D341Med (cell line): ENCODE results near the gene GP9.
A peak's percentile ranks its signal among the peaks of the same experiment; 100 is the strongest.

Source experiments
- DNase-seq: peaks from one replicate; pipeline ENCODE4 v3.0.0; 2012; ENCODE audit warnings: low spot score

GP9 gene

DNA sequence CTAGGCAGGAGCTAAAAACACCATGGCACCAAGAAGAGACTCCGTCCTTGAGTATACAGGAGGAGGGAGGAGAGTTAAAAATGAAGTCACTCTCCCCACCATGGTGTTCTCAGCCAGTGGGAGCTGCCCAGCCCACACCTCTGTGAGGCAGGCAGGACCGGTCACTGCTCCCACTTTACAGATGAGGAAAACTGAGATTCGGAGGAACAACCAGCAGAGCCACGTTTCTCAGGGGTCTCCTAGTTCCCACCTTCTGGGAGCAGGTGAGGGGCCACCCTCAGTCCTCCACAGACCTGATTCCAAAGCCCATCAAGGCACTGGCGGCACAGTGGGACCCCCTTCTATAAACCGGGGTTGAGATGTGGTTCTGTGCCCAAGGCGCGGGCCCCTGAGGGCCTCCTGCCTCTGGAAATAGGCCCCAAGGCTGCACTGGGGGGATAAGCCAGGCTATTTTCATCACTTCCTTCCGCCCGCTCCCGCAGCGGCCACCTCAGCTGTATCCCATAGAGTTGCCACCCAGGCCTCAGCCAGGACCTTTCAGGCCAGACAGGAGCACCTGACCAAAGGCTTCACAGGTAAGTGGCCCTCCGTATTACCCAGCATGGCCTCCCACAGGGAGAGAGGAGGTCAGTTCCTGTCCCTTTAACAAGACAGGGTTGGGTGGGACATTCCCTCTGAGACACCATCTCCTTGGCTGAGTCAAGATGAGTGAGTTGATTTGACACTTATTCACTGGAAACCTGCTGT, at the start of gene GP9:
Gene GP9 (plus strand): TSS at position 504 of the 747 bp plus-strand sequence. CDS start 961 bp downstream, outside the sequence.
- peak; percentile 21 for DNase-seq

DNA sequence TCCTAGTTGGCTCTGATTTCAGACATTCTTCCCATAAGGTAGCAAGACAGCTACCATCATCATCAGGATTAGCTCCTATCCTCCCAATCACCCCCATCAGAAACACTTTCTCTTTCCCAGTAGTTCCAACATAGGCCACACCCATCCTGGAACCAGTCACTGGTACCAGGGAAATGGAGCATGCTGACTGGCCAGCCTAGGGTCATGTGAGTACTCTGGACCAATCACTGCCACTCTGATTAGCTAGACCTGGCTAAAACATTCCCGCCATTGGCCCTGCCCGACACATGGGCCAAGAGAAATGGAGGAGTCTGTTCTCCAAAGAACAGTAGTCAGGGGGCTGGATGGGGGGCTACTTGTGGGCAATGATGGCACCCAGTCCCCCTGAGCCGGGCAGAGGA, 47.1 kb upstream of the GP9 start:
- DNase-seq, result no peak

DNA sequence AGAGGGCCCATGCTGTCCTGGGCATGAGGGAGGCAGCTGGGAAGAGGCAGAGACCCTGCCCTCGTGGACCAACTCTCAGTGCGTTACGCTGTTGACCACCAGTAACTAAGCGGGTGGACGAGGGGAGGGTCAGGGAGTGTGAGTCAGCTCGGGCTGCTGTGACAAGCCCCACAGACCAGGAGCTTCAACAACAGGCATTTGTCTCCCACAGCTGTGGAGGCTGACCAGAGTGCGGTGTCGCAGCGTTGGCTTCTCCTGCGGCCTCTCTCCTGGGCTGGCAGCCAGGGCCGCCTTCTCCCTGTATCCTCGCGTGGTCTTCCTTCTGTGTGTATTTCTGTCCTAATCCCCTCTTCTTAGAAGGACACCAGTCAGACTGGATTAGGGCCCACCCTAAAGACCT, 46.4 kb upstream of the GP9 start:
- DNase-seq, result no peak

- no peak for DNase-seq
Measured at GRCh38 chr3:129014793-129015345, 45.7 kb upstream of the GP9 start.

- no peak for DNase-seq
Measured at GRCh38 chr3:129015388-129016105, 45.0 kb upstream of the GP9 start.

DNA sequence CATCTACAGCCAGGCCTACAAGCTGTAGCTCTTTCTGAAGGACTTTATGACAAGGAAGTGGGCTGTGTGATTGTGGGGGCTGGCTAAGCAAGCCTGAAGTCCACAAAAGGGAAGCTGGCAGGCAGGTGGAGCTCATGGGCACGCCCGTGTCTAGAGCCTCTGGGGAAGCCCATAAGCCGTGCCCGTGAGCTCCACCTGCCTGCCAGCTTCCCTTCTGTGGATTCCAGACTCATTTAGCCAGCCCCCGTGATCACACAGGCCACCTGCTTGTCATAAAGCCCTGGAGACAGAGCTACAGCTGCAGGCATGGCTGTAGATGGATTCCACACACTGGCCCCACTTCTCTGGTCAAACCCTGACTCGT, 44.2 kb upstream of the GP9 start:
- peak; percentile 59 for DNase-seq

DNA sequence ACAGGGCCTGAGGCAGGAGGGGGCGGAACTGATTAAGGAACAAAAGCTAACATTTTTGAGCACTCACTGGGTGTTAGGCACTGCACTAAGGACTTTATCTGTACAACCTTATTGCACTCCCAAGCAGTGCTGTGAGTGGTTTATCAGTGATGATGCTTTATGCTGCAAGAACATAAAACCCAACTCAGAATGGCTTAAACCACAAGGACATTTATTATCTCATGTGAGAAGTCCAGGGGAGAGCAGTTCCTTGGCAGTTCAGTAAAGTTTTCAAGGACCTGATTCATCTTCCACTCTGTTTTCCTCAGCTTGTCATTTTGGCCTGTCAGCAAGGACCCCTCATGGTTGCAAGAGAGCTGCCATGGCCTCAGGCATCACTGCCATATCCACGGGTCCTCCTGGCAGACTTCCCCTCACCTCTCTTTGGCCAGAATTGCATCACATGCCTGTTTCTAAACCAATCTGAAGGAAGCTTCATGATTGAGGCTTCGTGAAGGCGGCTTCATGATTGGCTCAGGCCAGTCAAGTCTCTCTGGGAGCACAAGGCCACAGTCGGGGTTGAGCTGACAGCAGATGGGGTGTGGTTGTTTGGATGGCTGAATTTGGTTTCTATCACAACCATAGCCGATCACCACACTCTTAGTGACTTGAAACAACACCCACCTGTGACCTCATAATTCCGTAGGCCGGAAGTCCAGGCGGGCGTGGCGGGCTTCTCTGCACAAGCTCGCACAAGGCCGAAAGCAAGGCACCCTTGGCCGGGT, 43.7 kb upstream of the GP9 start:
- DNase-seq, result no peak

DNA sequence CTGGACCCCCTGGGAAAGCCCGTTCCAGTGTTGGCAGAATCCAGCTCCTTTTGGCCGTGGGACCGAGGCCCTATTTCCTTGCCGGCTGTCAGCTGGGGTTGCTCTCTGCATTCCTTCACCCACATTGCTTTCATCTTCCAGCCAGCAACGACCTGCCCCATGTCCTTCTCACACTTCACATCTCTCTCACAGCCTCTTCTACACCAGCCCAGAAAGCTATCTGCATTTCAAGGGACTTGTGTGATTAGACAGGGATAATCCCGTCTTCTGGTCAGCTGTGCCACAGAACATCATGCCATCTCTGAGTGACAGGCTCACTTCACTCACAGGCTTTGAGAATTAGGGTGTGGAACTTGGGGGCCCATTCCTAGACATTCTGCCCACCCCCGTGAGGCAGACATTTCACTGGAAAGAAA, 43.1 kb upstream of the GP9 start:
- no peak for DNase-seq

DNA sequence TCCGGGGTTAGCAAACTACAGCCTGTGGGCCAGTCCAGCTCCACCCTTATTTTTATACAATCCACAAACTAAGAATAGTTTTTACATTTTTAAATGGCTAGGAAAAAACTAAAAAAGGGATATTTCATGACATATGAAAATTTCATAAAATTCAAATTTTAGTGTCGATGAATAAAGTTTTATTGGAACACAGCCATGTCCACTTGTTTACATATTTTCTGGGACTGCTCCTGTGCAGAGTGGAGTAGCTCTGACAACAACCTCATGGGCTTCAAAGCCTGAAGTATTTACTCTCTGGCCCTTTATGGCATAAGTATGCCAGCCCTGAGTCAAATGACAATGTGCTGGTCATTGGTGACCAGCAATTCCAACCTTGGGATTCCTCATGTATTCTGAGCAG, 42.3 kb upstream of the GP9 start:
- DNase-seq, result no peak

DNA sequence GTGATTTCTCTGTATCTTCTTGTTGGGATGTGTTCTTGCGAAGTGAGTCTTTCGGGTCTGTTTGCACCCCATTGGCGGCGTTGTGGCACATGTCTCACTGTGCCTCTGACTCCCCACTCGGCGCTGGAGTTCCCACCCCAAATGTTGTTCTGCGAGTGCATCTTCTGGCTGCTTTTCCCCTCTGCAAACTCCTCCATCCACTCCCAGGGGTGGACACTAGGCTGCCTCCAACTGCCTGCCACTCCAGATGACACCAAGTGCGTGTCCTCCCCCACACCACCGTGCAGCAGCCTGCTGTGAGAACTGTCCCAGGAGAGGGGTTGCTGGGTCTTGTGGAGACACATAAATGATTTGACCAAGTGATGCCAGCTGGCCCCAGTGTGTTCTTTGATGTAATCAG, 41.8 kb upstream of the GP9 start:
- no peak for DNase-seq

DNA sequence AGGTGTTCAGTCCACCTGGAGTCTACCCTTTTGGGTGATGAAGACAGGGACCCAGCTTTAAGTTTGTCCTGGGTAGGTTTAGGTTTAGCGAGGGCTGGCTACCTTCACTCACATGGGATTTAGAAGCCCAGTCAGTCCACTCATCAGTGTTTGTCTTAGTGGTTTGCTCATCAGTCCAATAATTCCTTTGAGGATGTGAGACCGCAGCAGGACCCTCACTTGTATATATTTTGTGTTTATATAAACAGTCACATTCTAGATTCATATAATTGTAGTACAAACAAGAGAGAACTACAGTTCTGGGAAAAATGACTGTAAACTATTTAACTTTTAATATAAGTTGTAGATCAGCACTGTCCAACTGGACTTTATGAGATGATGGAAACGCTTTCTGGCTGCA, 41.3 kb upstream of the GP9 start:
- no peak for DNase-seq

GRCh38 chr3:129020691-129021090, 39.9 kb upstream of the GP9 start:
- DNase-seq, result peak; percentile 18

DNA sequence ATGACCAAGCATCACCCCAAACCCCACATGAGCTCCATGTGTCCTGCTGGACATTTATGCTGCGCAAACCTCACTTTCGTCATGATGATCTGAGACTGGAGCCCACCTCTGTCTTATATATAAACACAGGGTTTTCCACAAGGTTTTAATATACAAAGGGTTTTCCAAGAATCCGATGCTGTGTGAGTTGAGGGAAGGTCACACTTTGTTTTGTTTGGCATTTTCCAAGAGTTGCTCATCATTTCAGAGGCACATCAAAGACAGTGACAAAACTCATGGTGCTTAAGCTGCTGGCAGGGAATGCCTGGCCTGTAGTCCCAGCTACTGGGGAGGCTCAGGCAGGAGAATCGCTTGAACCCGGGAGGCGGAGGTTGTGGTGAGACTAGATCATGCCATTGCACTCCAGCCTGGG, 39.4 kb upstream of the GP9 start:
- DNase-seq, result no peak

GRCh38 chr3:129022114-129023007, 38.2 kb upstream of the GP9 start:
- DNase-seq, result peak; percentile 30

DNA sequence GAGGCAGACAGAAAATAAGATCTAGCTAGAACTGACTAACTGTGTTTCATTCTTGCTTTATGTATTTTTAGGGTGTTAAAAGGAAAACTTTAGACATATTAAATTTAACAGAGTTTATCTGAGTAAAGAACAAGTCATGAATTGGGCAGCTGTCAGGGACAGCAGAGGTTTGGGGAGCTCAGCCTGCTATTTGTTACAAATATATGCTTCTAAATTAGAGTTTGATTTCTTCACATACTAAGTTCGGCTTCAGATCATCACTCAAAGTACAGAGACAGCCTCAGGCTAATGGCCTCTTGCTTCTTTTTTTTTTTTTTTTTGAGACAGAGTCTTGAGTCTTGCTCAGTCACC, 37.6 kb upstream of the GP9 start:
- no peak for DNase-seq

DNA sequence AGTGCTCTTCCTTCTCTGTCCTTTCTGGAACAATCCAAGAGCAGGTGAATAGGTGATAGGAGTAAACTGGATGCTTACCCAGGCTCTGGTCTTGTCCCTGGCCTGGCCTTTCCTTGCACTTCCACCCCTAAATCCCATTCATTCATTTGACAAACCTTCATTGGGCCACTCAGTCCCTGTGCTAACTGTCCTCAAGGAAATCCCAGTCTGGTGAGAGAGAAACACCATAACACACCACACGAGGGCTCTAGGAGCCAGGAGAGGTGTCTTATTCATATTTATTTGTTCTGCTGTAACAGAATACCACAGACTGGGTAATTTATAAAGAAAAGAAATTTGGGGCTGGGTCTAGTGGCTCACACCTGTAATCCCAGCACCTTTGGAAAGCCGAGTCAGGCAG, 36.7 kb upstream of the GP9 start:
- DNase-seq, result no peak

- DNase-seq, result peak; percentile 18
Measured at GRCh38 chr3:129025108-129025507, 35.5 kb upstream of the GP9 start.

DNA sequence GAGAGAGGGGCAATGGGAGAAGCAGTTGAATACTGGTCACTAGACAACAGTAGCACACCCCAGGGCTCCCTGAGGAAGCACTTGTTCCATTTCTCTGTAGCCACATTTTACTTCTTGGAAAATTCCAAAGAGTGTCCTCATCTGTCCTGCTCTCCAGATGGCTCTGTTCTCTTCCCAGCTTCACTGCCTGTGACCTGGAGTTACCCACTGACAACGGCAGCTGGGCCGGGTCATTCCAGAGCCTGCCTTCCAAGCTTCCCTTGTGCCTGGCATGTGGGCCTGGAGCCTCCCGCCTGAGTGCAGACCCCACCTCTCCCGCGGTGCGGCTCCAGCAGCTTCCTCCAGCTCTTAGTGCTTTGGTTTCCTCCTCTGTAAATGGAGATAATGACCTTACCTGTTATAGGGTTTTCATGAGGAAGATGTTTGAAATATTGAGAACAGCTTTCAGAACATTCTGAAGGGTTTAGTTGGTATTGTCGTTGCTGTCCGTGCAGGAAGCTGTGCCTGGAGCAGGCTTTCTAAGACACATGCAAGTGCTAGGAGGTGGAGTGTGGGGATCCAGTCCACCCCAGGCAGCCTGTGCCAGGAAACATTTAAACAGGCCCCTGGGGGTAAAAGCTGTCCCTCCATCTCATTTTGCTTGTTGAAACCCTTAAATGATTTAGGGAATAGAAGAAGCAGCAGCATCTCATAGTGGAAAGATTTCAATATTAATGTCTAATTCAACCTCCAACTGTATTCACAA, 34.7 kb upstream of the GP9 start:
- peak; percentile 34 for DNase-seq

GRCh38 chr3:129026728-129027543, 33.6 kb upstream of the GP9 start:
- DNase-seq, result peak; percentile 86

- DNase-seq, result no peak
Measured at GRCh38 chr3:129027544-129027880, 33.1 kb upstream of the GP9 start.
